Hepatocyte (in vitro differentiated cells): Measurements from ENCODE around the gene POU5F1. TPM values are rescaled to one million over a fixed set of nuclear protein-coding genes. Genes with fewer than 3 reads are reported as not detected.

Experiments
- DNase-seq: peaks from one replicate; pipeline ENCODE4 v3.0.0-alpha.2; 2016; ENCODE audit warnings: low spot score
- H2AFZ ChIP-seq: fragments of 200-600 bp; sonication (generic); 2 replicates; pipeline ENCODE4 v1.6.0; 2016; ENCODE audit warnings: antibody characterized with exemption, mild to moderate bottlenecking
- H3K27ac ChIP-seq: fragments of 200-600 bp; sonication (generic); 2 replicates; pipeline ENCODE4 v1.5.1; 2016; ENCODE audit warnings: mild to moderate bottlenecking
- H3K27me3 ChIP-seq: fragments of 200-600 bp; sonication (generic); 2 replicates; pipeline ENCODE4 v1.6.1; 2016
- H3K36me3 ChIP-seq: fragments of 200-600 bp; sonication (generic); replicated peaks from 2 replicates; pipeline ENCODE4 v1.5.1; 2016; ENCODE audit warnings: low read depth; ENCODE audit not compliant: insufficient read depth
- H3K4me1 ChIP-seq: fragments of 200-600 bp; sonication (generic); 2 replicates; pipeline ENCODE4 v1.5.1; 2016; ENCODE audit warnings: mild to moderate bottlenecking, moderate library complexity; ENCODE audit not compliant: insufficient read depth
- H3K4me2 ChIP-seq: fragments of 200-600 bp; sonication (generic); 2 replicates; pipeline ENCODE4 v1.6.0; 2016
- H3K4me3 ChIP-seq: fragments of 200-600 bp; sonication (generic); 2 replicates; pipeline ENCODE4 v1.5.1; 2016; ENCODE audit warnings: mild to moderate bottlenecking
- H3K79me2 ChIP-seq: fragments of 200-600 bp; sonication (generic); 2 replicates; pipeline ENCODE4 v1.6.0; 2017; ENCODE audit warnings: mild to moderate bottlenecking
- H3K9me2 ChIP-seq: fragments of 200-600 bp; sonication (generic); replicated peaks from 2 replicates; pipeline ENCODE4 v1.6.0; 2017; ENCODE audit warnings: mild to moderate bottlenecking; ENCODE audit not compliant: insufficient read depth
- H3K9me3 ChIP-seq: fragments of 200-600 bp; sonication (generic); 2 replicates; pipeline ENCODE4 v1.5.1; 2016; ENCODE audit warnings: low read depth, mild to moderate bottlenecking
- H4K20me1 ChIP-seq: fragments of 200-600 bp; sonication (generic); 2 replicates; pipeline ENCODE4 v1.6.0; 2016; ENCODE audit warnings: mild to moderate bottlenecking; ENCODE audit not compliant: insufficient read depth, poor library complexity, severe bottlenecking
- CTCF ChIP-seq: fragments of 200-600 bp; sonication (generic); IDR thresholded peaks from 2 replicates; pipeline ENCODE4 v1.5.1; 2016; ENCODE audit warnings: antibody characterized with exemption, mild to moderate bottlenecking; ENCODE audit not compliant: poor library complexity
- EZH2 ChIP-seq: fragments of 200-600 bp; sonication (generic); IDR thresholded peaks from 2 replicates; pipeline ENCODE4 v1.6.1; 2016; ENCODE audit warnings: antibody characterized with exemption, mild to moderate bottlenecking, borderline replicate concordance
- EZH2phosphoT487 ChIP-seq: fragments of 200-600 bp; sonication (generic); IDR thresholded peaks from one replicate; pipeline ENCODE4 v1.6.1; 2018; ENCODE audit warnings: antibody characterized with exemption, mild to moderate bottlenecking, low read depth, moderate library complexity; ENCODE audit not compliant: unreplicated experiment, severe bottlenecking
- WGBS: methylation state at CpG from one replicate; pipeline ENCODE4 v1.1.6; 2016; ENCODE audit warnings: low lambda C conversion rate; ENCODE audit errors: missing lambda C conversion rate; 5-methylcytosine and 5-hydroxymethylcytosine counted together
- polyA plus RNA-seq: library from polyadenylated mRNA; unstranded; fragments of >200 nt; fragmentation: Nextera tagmentation; extraction: Ambion mirVana; gene quantifications from 2 replicates; pipeline ENCODE4 v1.2.1, GENCODE V29; 2016
- total RNA-seq: library from RNA; depleted of rRNA; stranded (reverse); fragments of >200 nt; gene quantifications from 2 replicates; pipeline ENCODE4 v1.2.3, GENCODE V29; 2014

POU5F1 gene
- total and polyA plus RNA-seq, 2 experiments from 2014 or later = 1.1 to 1.8 TPM

GRCh38 chr6:31138982-31139381 lies 31.5 kb downstream of the POU5F1 start, which contains the start of gene PSORS1C2:
TSS of gene PSORS1C2 (minus strand) at chr6:31139066. CDS start at chr6:31139026, 40 bp downstream.
- no peaks in the 10 kb centered on the region for H3K27me3 ChIP-seq
- no peaks in the 10 kb centered on the region for H3K36me3 ChIP-seq
- H4K20me1 ChIP-seq = no peaks in the 10 kb centered on the region
- DNase-seq = no peak
- H2AFZ ChIP-seq = no peak within 1 kb of the TSS
- H3K9me2 ChIP-seq = no peaks in the 10 kb centered on the region
- no peak within 1 kb of the TSS for H3K4me3 ChIP-seq
- H3K79me2 ChIP-seq = no peaks in the 10 kb centered on the region
- WGBS = 97% methylated on average over 4 of the region's 4 CpGs
- H3K27ac ChIP-seq = no peak within 1 kb of the TSS
- TF ChIP-seq EZH2phosphoT487 = no peak
- no peak for TF ChIP-seq EZH2
- no peak for TF ChIP-seq CTCF
- no peak within 1 kb of the TSS for H3K4me2 ChIP-seq
- H3K9me3 ChIP-seq = no peaks in the 10 kb centered on the region
- peaks cover 4% of the 10 kb centered on the region for H3K4me1 ChIP-seq

GRCh38 chr6:31135710-31136109 lies 34.8 kb downstream of the POU5F1 start:
- Histone ChIP-seq H3K4me3 (no peak overlapping the region), H3K27ac (no peak overlapping the region), H3K27me3 (no peaks in the 10 kb centered on the region), H3K79me2 (no peaks in the 10 kb centered on the region), H3K9me3 (no peaks in the 10 kb centered on the region), H4K20me1 (no peaks in the 10 kb centered on the region), H3K4me1 (peaks cover 4% of the 10 kb centered on the region), H3K4me2 (no peak overlapping the region), H3K9me2 (no peaks in the 10 kb centered on the region), H2AFZ (no peak overlapping the region), H3K36me3 (no peaks in the 10 kb centered on the region)
- TF ChIP-seq CTCF (no peak), EZH2 (no peak), EZH2phosphoT487 (no peak)
- DNase-seq = no peak
- WGBS = 94% methylated on average over 10 of the region's 10 CpGs

- Histone ChIP-seq H3K36me3 (no peaks in the 10 kb centered on the region), H3K79me2 (no peaks in the 10 kb centered on the region), H3K27me3 (no peaks in the 10 kb centered on the region), H3K4me1 (peaks cover 3% of the 10 kb centered on the region), H3K27ac (no peak overlapping the region), H3K9me2 (no peaks in the 10 kb centered on the region), H4K20me1 (no peaks in the 10 kb centered on the region), H3K4me3 (no peak overlapping the region), H2AFZ (no peak overlapping the region), H3K9me3 (no peaks in the 10 kb centered on the region), H3K4me2 (no peak overlapping the region)
- DNase-seq = no peak
- 80% methylated on average over 6 of the region's 6 CpGs for whole genome bisulfite sequencing
- no peak for TF ChIP-seq EZH2phosphoT487
- no peak for TF ChIP-seq CTCF
- no peak for TF ChIP-seq EZH2
Observed at GRCh38 chr6:31132806-31133205, 37.7 kb downstream of the POU5F1 start.

GRCh38 chr6:31131595-31131994 lies 38.9 kb downstream of the POU5F1 start:
- H4K20me1 ChIP-seq = no peaks in the 10 kb centered on the region

More at GRCh38 chr6:31131595-31131994, 38.9 kb downstream of the POU5F1 start:
- WGBS = 88% methylated on average over 3 of the region's 3 CpGs
- no peak overlapping the region for H3K4me3 ChIP-seq
- no peaks in the 10 kb centered on the region for H3K9me2 ChIP-seq
- H2AFZ ChIP-seq = no peak overlapping the region
- no peak for DNase-seq
- no peaks in the 10 kb centered on the region for H3K79me2 ChIP-seq
- H3K4me1 ChIP-seq = peaks cover under 1% of the 10 kb centered on the region
- TF ChIP-seq EZH2phosphoT487 (no peak), CTCF (no peak)
- no peaks in the 10 kb centered on the region for H3K9me3 ChIP-seq
- H3K4me2 ChIP-seq = no peak overlapping the region
- no peaks in the 10 kb centered on the region for H3K36me3 ChIP-seq
- H3K27ac ChIP-seq = no peak overlapping the region
- no peaks in the 10 kb centered on the region for H3K27me3 ChIP-seq
